Activated T-cell treated with anti-CD3 and anti-CD28 coated beads for 1 hour (primary cell): ENCODE measurements around the gene PDPK1.
A peak's percentile ranks its signal among the peaks of the same experiment; 100 is the strongest.
"Not testable (repeated sequence)": the region's sequence is repeated elsewhere in the genome, so short reads cannot be mapped to it uniquely, and the experiment has no call there.

Experiments used
- DNase-seq: peaks from one replicate; pipeline ENCODE4 v3.0.0-alpha.2; 2020; ENCODE audit warnings: low read depth

Gene PDPK1

GRCh38 chr16:2540912-2541311, 3.1 kb downstream of the PDPK1 start:
- not testable (repeated sequence) for DNase-seq

- DNase-seq = not testable (repeated sequence)
Measured at GRCh38 chr16:2541409-2541808, 3.6 kb downstream of the PDPK1 start.

GRCh38 chr16:2543771-2544170, 6.0 kb downstream of the PDPK1 start:
- DNase-seq = not testable (repeated sequence)

- DNase-seq = not testable (repeated sequence)
Measured at GRCh38 chr16:2550283-2550878, 12.6 kb downstream of the PDPK1 start.

GRCh38 chr16:2551420-2551889, 13.6 kb downstream of the PDPK1 start:
- DNase-seq = not testable (repeated sequence)

GRCh38 chr16:2554709-2555425, 17.0 kb downstream of the PDPK1 start:
- not testable (repeated sequence) for DNase-seq

- DNase-seq = not testable (repeated sequence)
Measured at GRCh38 chr16:2557150-2557549, 19.3 kb downstream of the PDPK1 start.

- DNase-seq = not testable (repeated sequence)
Measured at GRCh38 chr16:2560131-2560797, 22.4 kb downstream of the PDPK1 start.

- DNase-seq = peak; percentile 46
Measured at GRCh38 chr16:2560798-2561133, 22.9 kb downstream of the PDPK1 start.

GRCh38 chr16:2567506-2567905, 29.7 kb downstream of the PDPK1 start:
- not testable (repeated sequence) for DNase-seq

- DNase-seq = not testable (repeated sequence)
Measured at GRCh38 chr16:2568573-2568972, 30.8 kb downstream of the PDPK1 start.

- DNase-seq = not testable (repeated sequence)
Measured at GRCh38 chr16:2572704-2573103, 34.9 kb downstream of the PDPK1 start.

- DNase-seq = not testable (repeated sequence)
Measured at GRCh38 chr16:2575839-2576238, 38.0 kb downstream of the PDPK1 start.

GRCh38 chr16:2577044-2577443, 39.2 kb downstream of the PDPK1 start:
- DNase-seq = not testable (repeated sequence)

- DNase-seq = not testable (repeated sequence)
Measured at GRCh38 chr16:2578905-2579304, 41.1 kb downstream of the PDPK1 start.

GRCh38 chr16:2580143-2580542, 42.3 kb downstream of the PDPK1 start:
- DNase-seq = not testable (repeated sequence)

- DNase-seq = not testable (repeated sequence)
Measured at GRCh38 chr16:2580818-2581217, 43.0 kb downstream of the PDPK1 start.

- no peak for DNase-seq
Measured at GRCh38 chr16:2584729-2585650, 47.2 kb downstream of the PDPK1 start.

GRCh38 chr16:2585651-2586081, 47.8 kb downstream of the PDPK1 start:
- no peak for DNase-seq

- no peak for DNase-seq
Measured at GRCh38 chr16:2586241-2586640, 48.4 kb downstream of the PDPK1 start.

- no peak for DNase-seq
Measured at GRCh38 chr16:2586901-2587480, 49.2 kb downstream of the PDPK1 start.
